ENCODE measurements around the gene DUOX1. TPM values are rescaled to one million over a fixed set of nuclear protein-coding genes. Genes with fewer than 3 reads are reported as not detected.

DUOX1 gene
- total and polyA plus RNA-seq, 2 of the 13 experiments (the other 11 are each of a cell fraction or from before 2014, with no cell fraction given), result 0.03 TPM; not detected in 1

DNA sequence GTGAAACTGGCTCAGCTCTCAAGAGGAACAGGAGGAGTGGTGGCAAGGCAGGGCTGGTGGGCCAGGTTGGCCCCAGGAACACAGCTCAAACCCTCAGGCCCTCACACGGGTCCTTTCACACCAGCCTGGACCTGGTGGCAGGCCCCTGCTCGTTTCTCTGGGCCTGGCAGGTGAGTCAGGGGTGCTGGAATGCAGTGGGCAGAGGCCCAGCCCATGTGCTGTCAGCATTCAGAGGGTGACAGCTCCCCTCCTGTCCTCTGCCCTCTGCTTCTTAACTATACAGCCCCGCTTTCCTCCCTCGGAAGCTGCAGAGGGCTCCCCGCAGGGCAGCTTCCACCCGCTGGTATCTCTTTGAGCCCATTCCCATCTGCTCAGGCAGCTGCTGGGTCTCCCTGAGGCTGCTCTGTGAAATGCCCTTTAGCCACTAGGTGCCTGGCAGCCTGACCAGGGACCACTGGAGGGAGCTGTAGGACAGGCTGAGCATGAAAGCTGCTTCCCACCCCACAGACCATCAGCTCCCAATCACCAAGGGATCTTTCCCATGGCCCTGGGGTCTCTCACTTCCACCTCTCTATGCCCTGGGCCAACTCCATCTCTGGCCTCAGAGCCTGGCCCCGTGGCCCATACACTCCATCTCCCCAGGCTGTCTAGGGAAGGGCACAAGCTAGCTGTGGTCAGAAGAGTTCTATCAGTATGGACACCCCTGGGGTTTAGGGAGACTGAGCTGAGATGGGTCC, 33.1 kb downstream of the DUOX1 start (continued):
- TF ChIP-seq, protein P1, sequence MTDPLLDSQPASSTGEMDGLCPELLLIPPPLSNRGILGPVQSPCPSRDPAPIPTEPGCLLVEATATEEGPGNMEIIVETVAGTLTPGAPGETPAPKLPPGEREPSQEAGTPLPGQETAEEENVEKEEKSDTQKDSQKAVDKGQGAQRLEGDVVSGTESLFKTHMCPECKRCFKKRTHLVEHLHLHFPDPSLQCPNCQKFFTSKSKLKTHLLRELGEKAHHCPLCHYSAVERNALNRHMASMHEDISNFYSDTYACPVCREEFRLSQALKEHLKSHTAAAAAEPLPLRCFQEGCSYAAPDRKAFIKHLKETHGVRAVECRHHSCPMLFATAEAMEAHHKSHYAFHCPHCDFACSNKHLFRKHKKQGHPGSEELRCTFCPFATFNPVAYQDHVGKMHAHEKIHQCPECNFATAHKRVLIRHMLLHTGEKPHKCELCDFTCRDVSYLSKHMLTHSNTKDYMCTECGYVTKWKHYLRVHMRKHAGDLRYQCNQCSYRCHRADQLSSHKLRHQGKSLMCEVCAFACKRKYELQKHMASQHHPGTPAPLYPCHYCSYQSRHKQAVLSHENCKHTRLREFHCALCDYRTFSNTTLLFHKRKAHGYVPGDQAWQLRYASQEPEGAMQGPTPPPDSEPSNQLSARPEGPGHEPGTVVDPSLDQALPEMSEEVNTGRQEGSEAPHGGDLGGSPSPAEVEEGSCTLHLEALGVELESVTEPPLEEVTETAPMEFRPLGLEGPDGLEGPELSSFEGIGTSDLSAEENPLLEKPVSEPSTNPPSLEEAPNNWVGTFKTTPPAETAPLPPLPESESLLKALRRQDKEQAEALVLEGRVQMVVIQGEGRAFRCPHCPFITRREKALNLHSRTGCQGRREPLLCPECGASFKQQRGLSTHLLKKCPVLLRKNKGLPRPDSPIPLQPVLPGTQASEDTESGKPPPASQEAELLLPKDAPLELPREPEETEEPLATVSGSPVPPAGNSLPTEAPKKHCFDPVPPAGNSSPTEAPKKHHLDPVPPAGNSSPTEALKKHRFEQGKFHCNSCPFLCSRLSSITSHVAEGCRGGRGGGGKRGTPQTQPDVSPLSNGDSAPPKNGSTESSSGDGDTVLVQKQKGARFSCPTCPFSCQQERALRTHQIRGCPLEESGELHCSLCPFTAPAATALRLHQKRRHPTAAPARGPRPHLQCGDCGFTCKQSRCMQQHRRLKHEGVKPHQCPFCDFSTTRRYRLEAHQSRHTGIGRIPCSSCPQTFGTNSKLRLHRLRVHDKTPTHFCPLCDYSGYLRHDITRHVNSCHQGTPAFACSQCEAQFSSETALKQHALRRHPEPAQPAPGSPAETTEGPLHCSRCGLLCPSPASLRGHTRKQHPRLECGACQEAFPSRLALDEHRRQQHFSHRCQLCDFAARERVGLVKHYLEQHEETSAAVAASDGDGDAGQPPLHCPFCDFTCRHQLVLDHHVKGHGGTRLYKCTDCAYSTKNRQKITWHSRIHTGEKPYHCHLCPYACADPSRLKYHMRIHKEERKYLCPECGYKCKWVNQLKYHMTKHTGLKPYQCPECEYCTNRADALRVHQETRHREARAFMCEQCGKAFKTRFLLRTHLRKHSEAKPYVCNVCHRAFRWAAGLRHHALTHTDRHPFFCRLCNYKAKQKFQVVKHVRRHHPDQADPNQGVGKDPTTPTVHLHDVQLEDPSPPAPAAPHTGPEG (CRISPR knock-in tag; IDR thresholded peaks at IDR 0.05), result no peak
- TF ChIP-seq MTA1 (CRISPR knock-in tag; IDR thresholded peaks at IDR 0.05; ENCODE audit: borderline replicate concordance) (no peak), KDM6A (CRISPR knock-in tag; IDR thresholded peaks at IDR 0.05; ENCODE audit: low read depth) (no peak), ZNF562 (CRISPR knock-in tag; IDR thresholded peaks at IDR 0.05; ENCODE audit: borderline replicate concordance) (no peak), MTF2 (CRISPR knock-in tag; IDR thresholded peaks at IDR 0.05; ENCODE audit: borderline replicate concordance) (no peak), BHLHE40 (IDR thresholded peaks at IDR 0.05; ENCODE audit: low read length) (no peak), SIN3A (IDR thresholded peaks at IDR 0.05; ENCODE audit: borderline replicate concordance, low read depth, low read length) (no peak), AGO2 (optimal IDR thresholded peaks at IDR 0.05; ENCODE audit: low read depth, low read length) (peak; percentile 51), ARHGAP35 (CRISPR knock-in tag; IDR thresholded peaks at IDR 0.05; ENCODE audit: borderline replicate concordance) (no peak), ZNF350 (CRISPR knock-in tag; IDR thresholded peaks at IDR 0.05; ENCODE audit: borderline replicate concordance, low read depth) (peak; percentile 39; the same call in 1 of the 2 replicates)
- TF ChIP-seq, protein P2, sequence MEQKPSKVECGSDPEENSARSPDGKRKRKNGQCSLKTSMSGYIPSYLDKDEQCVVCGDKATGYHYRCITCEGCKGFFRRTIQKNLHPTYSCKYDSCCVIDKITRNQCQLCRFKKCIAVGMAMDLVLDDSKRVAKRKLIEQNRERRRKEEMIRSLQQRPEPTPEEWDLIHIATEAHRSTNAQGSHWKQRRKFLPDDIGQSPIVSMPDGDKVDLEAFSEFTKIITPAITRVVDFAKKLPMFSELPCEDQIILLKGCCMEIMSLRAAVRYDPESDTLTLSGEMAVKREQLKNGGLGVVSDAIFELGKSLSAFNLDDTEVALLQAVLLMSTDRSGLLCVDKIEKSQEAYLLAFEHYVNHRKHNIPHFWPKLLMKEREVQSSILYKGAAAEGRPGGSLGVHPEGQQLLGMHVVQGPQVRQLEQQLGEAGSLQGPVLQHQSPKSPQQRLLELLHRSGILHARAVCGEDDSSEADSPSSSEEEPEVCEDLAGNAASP (CRISPR knock-in tag; IDR thresholded peaks at IDR 0.05; ENCODE audit: borderline replicate concordance), result no peak
- TF ChIP-seq, protein P3, sequence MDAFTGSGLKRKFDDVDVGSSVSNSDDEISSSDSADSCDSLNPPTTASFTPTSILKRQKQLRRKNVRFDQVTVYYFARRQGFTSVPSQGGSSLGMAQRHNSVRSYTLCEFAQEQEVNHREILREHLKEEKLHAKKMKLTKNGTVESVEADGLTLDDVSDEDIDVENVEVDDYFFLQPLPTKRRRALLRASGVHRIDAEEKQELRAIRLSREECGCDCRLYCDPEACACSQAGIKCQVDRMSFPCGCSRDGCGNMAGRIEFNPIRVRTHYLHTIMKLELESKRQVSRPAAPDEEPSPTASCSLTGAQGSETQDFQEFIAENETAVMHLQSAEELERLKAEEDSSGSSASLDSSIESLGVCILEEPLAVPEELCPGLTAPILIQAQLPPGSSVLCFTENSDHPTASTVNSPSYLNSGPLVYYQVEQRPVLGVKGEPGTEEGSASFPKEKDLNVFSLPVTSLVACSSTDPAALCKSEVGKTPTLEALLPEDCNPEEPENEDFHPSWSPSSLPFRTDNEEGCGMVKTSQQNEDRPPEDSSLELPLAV (CRISPR knock-in tag; conservative IDR thresholded peaks at IDR 0.05; ENCODE audit: low read depth), result no peak
- TF ChIP-seq, protein P4, sequence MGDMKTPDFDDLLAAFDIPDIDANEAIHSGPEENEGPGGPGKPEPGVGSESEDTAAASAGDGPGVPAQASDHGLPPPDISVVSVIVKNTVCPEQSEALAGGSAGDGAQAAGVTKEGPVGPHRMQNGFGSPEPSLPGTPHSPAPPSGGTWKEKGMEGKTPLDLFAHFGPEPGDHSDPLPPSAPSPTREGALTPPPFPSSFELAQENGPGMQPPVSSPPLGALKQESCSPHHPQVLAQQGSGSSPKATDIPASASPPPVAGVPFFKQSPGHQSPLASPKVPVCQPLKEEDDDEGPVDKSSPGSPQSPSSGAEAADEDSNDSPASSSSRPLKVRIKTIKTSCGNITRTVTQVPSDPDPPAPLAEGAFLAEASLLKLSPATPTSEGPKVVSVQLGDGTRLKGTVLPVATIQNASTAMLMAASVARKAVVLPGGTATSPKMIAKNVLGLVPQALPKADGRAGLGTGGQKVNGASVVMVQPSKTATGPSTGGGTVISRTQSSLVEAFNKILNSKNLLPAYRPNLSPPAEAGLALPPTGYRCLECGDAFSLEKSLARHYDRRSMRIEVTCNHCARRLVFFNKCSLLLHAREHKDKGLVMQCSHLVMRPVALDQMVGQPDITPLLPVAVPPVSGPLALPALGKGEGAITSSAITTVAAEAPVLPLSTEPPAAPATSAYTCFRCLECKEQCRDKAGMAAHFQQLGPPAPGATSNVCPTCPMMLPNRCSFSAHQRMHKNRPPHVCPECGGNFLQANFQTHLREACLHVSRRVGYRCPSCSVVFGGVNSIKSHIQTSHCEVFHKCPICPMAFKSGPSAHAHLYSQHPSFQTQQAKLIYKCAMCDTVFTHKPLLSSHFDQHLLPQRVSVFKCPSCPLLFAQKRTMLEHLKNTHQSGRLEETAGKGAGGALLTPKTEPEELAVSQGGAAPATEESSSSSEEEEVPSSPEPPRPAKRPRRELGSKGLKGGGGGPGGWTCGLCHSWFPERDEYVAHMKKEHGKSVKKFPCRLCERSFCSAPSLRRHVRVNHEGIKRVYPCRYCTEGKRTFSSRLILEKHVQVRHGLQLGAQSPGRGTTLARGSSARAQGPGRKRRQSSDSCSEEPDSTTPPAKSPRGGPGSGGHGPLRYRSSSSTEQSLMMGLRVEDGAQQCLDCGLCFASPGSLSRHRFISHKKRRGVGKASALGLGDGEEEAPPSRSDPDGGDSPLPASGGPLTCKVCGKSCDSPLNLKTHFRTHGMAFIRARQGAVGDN (CRISPR knock-in tag; IDR thresholded peaks at IDR 0.05), result peak; percentile 52
- TF ChIP-seq, protein P5, sequence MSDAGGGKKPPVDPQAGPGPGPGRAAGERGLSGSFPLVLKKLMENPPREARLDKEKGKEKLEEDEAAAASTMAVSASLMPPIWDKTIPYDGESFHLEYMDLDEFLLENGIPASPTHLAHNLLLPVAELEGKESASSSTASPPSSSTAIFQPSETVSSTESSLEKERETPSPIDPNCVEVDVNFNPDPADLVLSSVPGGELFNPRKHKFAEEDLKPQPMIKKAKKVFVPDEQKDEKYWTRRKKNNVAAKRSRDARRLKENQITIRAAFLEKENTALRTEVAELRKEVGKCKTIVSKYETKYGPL (CRISPR knock-in tag; IDR thresholded peaks at IDR 0.05), result no peak
